ENCODE data around the gene MINPP1. TPM values are rescaled to one million over a fixed set of nuclear protein-coding genes. Genes with fewer than 3 reads are reported as not detected.

MINPP1 gene
- total and polyA plus RNA-seq, 2 of the 13 experiments (the other 11 are each of a cell fraction or from before 2014, with no cell fraction given), result 19.2 to 53.7 TPM

GRCh38 chr10:87518937-87519336 lies 14.2 kb downstream of the MINPP1 start:
- FAIRE-seq (no peak), DNase-seq (ENCODE audit: low spot score) (no peak), ATAC-seq (no peak)
- ChIA-PET POLR2A (interaction anchor here (1.3 to 1.9 kb wide), 2 partner anchors 14 to 18 kb away, joined by 4 to 5 read pairs; partner anchors contain the start of gene MINPP1), CTCF (ENCODE audit: low intra/inter-chr PET ratio, low total read pairs) (no interaction called here)
- Histone ChIP-seq H3K9me3 (ENCODE audit: low read length) (no peaks in the 10 kb centered on the region), H3K79me2 (ENCODE audit: insufficient read depth, low read length) (no peaks in the 10 kb centered on the region), H3K4me1 (ENCODE audit: insufficient read depth, low read length) (no peaks in the 10 kb centered on the region), H4K20me1 (ENCODE audit: insufficient read depth, low read length) (no peaks in the 10 kb centered on the region), H3K36me3 (replicated peaks in 1 of 2; ENCODE audit: control insufficient read depth in 1 of 2, insufficient read depth in 2 of 2, low read length in 2 of 2) (peaks cover 6 to 41% of the 10 kb centered on the region in 2 experiments; a peak in 4 of 5 replicates), H3K9ac (ENCODE audit: insufficient read depth, low read depth, low read length) (no peak overlapping the region), H3K27ac (ENCODE audit: extremely low read length, insufficient read depth, low read length) (no peak overlapping the region), H3K4me3 (replicated peaks in 1 of 3; ENCODE audit: insufficient read depth in 1 of 3, low read depth in 2 of 3, low read length in 3 of 3) (no peak overlapping the region), H3K4me2 (ENCODE audit: low read depth, low read length) (no peak overlapping the region), H3K27me3 (ENCODE audit: control insufficient read depth in 1 of 2, insufficient read depth in 2 of 2, low read length in 2 of 2) (no peaks in the 10 kb centered on the region), H2AFZ (ENCODE audit: low read length) (no peak overlapping the region)
- in situ Hi-C loops (cut with HindIII; ENCODE audit: extremely low pct_ligation_motif_present, low pct_unique_long_range_greater_than_20kb) (no loop called here), intact Hi-C loops (cut with micrococcal nuclease; ENCODE audit: unreplicated experiment) (no loop called here)
- TF ChIP-seq ONECUT2 (CRISPR knock-in tag; IDR thresholded peaks at IDR 0.05) (no peak), ZNF296 (CRISPR knock-in tag; conservative IDR thresholded peaks at IDR 0.05) (no peak), GATAD1 (CRISPR knock-in tag; IDR thresholded peaks at IDR 0.05) (no peak), TEAD2 (CRISPR knock-in tag; IDR thresholded peaks at IDR 0.05) (no peak), ZNF292 (CRISPR knock-in tag; IDR thresholded peaks at IDR 0.05; ENCODE audit: borderline replicate concordance, low read depth) (no peak), HOXA9 (CRISPR knock-in tag; IDR thresholded peaks at IDR 0.05; ENCODE audit: borderline replicate concordance) (no peak), ZNF333 (CRISPR knock-in tag; IDR thresholded peaks at IDR 0.05; ENCODE audit: borderline replicate concordance) (no peak), ATM (IDR thresholded peaks at IDR 0.05; ENCODE audit: borderline replicate concordance) (no peak), ZNF710 (CRISPR knock-in tag; IDR thresholded peaks at IDR 0.05; ENCODE audit: borderline replicate concordance) (no peak), FOXC1 (CRISPR knock-in tag; IDR thresholded peaks at IDR 0.05; ENCODE audit: borderline replicate concordance) (no peak), ZBTB33 (CRISPR knock-in tag; IDR thresholded peaks at IDR 0.05) (no peak), HOXA7 (CRISPR knock-in tag; IDR thresholded peaks at IDR 0.05) (no peak), TRAFD1 (CRISPR knock-in tag; IDR thresholded peaks at IDR 0.05; ENCODE audit: borderline replicate concordance) (no peak), ZNF598 (CRISPR knock-in tag; IDR thresholded peaks at IDR 0.05; ENCODE audit: borderline replicate concordance) (no peak), ZKSCAN1 (IDR thresholded peaks at IDR 0.05; ENCODE audit: low read length) (no peak)
- 95% methylated on average over 3 of the region's 3 CpGs for WGBS (ENCODE audit: low lambda C conversion rate)
- no TSS peak for BruUV-seq (replicated peaks)

Measured in HepG2 (cell line).